HG02798 (cell line): ENCODE results near the gene CTCFL.
A peak's percentile ranks its signal among the peaks of the same experiment; 100 is the strongest.

Source experiments
- ATAC-seq: cut with Tn5 transposase; IDR thresholded peaks from one replicate; pipeline ENCODE4 v1.9.1; 2021; ENCODE audit warnings: mild to moderate bottlenecking; ENCODE audit not compliant: unreplicated experiment, poor library complexity

The CTCFL gene

GRCh38 chr20:57455386-57455785 is 69.6 kb downstream of the CTCFL start:
- ATAC-seq: no peak

DNA sequence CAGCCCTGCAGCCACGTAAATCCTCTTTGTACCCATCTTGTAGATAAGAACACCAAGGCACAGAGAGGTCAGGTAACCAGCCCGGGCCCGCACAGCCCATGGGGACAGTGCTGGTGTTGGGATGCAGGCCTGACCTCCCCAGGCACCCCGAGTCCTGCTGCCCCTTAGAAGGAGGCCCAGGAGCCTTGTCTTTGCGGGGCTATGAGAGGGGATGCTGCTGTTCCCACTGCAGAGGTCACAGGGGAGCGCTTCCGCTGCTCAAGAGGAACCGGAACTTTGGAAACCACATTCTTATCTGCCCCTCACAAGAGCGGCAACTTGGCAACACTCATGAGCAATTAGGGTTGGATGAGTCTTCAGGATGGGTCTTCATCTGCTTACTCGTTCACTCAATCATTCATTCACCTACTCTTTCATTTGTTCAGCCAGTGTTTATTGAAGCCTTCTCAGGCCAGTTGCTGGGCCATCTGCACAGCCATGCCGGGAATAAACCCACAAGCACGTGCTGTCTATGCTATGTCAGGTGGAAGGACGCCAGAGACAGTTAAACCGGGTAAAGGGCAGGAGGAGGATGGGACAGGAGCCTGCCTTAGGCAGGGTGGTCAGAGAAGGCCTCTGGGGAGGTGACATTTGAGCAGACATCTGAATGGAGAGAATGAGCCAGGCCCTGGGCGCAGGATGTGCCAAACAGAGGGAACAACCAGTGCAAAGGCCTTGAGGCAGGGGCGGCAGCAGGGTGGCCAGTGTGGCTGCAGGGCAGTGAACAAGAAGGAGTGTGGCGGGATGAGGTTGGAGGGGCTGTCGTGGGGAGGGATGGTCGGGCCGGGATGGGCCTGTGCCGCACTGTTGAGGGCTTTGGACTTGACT is 72.9 kb downstream of the CTCFL start:
- ATAC-seq: no peak

DNA sequence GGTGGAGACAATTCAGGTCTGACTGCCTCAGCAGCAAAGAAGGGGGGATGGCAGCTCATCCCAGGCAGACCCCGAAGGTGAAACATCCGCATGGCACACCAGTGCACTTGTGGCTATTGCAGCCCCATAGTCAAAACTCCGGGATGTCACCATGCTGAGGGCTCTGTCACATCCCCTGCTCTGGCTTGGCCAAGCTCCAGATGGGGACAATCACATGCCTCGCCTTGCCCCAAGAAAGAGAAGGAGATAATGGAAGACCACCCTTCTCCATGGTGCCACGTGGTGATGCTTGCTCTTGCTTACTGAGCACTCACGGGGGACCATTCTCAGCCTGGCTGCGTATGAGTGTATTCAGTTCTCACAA is 73.5 kb downstream of the CTCFL start:
- no peak for ATAC-seq

DNA sequence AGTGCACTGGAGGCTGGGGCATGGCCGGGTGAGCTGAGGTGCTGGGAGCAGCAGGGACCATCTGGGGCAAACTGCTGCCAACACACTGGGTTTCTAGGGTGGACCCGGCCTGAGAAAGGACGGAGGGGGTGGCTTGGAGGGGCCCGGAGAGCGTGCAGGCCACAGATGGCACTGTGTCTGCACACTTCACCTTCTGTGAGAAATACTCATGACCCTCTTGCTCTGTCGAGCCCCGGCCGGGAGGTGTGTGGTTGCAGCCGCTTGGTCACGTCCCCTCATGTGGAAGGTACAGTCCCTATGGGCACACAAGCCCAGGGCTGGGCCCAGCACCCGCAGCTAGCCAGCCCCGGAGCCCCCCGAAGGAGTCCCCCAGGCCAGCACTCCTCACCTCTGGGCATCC is 74.0 kb downstream of the CTCFL start:
- peak; percentile 11 for ATAC-seq

GRCh38 chr20:57450419-57450818 is 74.5 kb downstream of the CTCFL start:
- ATAC-seq: peak; percentile 70

DNA sequence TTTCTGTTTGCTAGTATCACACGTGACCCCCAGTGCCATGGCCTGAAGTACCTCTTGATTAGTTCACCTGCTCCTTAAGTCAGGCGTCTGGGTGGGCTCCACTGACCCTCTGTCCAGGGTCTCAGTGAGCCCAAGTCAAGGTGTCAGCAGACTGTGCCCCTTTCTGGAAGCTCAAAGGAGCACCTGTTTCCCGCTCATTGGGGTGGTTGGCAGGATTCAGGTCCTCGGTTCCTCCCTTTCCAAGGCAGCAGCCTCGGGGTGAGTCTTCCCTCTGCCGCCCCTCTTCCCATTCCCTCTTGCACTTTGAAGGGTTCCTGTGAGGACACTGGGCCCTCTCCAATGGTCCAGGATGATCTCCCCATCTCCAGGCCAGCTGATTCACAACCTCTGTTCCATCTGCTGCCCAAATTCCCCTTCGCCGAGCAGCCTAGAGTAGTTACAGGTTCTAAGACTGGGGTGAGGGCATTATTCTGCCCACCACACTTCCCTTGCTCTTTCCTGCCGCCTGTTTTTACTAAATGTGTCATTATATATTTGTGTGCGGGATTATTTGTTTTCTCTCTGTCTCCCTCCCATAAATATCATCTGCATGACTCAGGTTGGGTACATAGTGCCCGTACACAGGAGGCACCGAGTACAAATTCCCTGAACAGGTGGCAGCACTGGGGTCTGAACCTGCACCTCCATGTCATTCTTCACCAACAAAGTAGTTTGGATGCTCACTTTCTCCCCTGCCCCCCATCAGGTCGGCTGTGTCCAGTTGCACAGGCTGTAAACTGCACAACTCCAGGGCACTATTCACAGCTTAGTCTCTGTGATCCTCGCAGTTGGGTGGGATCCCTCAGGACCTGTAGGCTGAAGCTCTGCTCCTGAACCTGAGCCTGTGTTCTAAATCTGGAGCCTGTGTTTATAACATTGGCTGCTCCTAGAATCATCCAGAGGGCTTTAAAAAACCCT is 75.3 kb downstream of the CTCFL start:
- ATAC-seq: no peak

DNA sequence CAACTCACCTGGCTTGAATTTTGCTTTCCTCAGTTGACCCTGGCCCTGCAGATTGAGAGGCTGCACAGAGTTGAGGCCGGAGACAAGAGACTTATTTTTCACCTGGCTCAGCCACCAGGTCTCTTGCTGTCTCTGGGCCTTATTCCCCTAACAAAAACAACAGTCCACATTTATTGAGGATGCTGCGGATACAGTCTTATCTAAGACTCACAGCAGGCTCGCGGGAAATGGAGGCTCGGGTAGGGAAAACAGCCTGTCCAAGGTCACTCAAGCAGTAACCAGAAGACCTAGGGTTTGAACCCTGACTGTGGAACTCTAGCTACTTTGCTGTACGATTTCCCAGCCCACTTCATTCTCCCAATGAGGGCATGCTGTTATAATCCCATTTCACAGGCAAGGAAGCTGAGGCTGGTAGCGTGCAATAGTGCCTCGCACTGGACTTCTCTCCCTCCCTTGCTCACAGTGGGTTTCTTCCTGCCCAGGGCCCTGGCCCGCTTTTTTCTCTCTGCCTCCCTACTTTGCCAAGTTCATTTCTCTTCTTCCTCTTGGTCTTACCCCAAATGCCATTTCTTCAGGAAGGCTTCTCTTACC is 76.1 kb downstream of the CTCFL start:
- no peak for ATAC-seq
